Activated CD8-positive, alpha-beta memory T cell treated with anti-CD3 and anti-CD28 coated beads, Interleukin-2, amount 50 U/mL, for 1 hour (primary cell): ENCODE data around the gene TNIK.

Experiments
- DNase-seq: peaks from one replicate; pipeline ENCODE4 v3.0.0-alpha.2; 2020; ENCODE audit errors: extremely low read depth

TNIK gene

DNA sequence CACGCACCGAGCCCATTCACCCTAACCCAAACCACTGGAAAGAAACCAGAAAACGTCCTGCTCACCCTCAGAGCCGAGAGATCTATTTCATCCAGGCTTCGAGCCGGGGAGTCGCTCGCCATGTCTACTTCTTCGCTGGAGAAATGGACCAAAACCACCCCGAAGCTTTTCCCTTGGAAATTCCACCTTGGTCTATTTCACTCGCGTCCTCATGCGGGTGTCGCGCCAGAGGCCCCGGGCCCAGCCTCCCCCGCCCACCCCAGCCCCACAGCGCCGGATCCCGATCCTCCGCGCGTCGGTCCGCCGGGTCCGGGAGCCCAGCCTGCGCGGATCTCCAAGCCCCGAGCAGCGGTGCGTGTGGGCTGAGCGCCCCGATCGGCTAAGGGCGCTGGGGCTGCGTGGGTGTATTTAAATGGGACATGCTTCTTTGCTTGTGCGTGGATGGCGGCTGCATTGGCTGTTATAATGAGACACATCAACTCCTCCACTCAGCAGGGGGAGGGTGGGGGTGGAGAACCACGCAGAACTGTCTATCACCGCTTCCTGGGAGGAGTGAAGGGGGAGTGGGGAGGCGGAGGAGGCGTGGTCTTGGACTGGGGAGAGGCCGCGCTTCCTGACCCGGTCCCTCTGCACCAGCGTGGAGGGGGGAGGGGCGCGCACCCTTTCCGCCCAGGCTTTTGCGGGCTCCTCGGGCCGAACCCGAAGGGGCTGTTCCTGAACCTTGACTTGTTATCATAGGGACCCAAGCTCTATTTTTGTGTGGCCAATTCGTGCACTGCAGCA, at the start of gene TNIK:
TSS of gene TNIK (minus strand) at position 464 of the 783 bp plus-strand sequence. CDS start at position 122, 342 bp downstream.
- DNase-seq = peak; percentile 93

DNA sequence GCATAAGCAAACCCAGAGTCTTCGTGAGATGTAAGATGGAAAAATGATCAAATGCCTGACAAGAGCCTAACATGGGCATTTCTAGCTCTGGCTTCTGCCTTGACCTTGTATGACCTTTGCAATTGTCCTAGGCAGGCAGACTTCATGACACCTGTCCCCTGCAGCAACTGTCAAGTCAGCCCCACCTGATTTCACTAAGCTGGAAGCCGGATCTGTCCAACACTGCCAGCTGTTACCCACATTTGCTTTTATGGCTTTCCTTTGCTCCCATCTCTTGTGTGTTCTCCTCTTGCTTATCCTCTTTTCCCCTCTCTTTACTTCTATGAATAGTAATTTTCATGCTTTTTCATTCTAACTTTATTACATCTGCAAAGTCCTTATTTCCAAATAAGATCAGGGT, 48.5 kb upstream of the TNIK start:
- no peak for DNase-seq

DNA sequence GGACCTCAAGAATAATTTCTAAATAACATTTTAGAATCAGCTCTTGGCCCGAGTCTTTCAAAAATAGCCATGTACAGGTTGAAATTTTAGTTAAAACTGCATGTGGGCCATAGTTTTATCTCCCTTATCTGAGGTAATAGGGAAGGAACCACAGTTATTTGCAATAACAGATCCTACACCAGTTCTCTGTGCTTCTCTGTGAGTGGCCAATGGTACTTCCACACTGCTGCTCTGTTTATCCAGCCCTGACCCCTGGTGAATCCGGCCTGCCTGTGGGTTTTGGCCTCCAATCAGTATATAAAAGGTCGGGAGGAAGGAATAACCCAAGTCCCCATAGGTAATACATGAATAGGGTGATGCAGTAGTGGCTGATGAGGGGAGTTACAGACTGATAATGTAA, 48.0 kb upstream of the TNIK start:
- no peak for DNase-seq

DNA sequence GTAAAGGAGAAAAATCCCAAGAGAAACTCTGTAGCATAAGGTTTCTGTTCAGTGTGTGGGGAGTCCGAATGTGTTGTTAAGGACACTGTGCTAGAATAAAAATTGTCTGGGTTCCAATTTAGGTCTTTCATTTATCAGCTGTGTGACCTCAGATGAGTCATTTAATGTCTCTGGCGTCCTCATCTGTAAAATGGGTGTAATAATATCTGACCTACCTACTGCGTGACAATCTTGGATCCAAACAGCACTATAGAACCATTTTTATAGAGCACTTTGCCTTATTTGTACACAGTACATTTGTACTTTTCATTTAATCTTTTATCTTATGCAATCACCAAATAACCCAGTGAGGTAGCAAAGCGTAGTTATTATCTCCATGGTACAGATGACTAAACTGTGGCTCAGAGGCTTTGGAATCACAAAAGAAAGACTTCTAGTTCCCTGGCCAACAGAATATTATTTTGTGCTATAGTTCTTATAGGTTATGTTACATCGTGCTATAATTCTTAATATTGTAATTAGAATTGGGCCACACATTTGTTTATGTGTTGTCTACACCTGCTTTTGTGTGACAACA, 46.6 kb upstream of the TNIK start:
- DNase-seq = no peak

DNA sequence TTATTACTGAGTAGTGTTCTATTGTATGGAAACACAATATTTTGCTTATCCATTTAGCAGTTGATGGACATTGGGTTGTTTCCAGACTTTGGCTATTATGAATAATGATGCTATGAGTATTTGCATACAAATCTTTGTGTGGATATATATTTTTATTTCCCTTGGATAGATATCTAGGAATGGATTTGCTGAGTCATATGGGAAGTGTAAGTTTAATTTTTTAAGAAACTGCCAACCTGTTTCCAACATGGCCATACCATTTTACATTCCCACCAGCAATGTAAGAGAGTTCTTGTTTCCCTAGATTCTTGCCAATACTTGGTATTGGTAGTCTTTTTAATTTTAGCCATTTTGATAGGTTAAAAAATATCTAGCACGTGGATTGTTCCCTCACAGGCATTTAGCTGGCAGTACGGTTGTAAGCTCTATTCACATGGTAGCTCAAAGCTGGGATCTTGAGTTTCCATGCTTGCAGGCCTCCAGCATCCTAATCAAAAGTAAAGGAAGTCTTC, 45.7 kb upstream of the TNIK start:
- DNase-seq = no peak

DNA sequence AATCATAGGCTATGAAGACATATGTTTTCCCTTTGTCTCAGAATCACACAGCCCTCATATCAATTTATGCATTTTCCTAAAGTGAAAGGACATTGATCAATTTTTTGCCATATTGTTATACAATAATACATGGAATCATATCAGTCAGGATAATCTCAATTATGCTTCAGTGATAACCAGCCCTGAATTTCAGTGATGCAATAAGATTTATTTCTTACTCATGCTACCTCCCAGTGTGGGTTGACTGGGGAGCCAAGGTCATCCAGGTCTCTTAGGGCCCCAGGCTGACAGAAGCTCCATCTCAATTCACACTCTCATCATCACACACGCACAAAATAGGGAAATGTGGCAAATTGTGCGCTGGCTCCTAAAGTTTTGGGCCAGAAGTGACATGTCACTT, 44.2 kb upstream of the TNIK start:
- DNase-seq = no peak

DNA sequence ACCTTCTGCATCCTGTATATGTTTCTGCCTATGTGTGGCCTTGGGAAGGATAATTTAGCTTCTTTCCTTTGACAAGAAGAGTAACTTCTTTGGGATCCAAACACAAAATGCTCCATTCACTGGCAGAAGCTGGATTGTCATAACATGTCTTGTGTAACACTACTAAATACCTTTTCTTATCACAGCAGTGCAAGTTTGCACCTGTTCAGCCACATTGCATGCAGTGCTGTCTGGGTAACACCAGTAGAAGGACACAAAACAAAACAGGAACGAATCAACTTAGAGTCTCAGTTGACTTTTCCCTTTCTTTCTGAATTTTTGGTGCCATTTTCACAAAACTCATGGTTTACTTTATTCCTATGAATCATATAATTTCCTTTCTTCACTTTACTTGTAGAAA, 43.6 kb upstream of the TNIK start:
- DNase-seq = no peak

DNA sequence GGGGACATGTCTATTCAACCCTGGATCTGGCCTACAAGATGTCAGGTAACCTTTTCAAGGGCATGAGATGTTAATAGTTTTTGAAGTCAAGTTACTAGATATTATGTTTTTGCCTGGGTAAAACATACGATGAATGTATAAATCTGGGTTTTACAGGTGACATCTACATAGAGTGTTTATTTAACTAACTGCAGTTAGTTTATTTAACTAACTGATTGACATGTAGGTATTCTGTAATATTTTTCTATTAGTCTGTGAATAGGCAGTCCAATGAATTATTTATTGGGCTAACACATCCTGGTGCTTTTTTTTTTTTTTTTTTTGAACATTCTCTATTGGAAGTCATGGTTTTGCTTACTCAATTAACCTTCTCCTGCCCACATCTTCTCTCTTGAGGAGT, 38.7 kb upstream of the TNIK start:
- DNase-seq = no peak

DNA sequence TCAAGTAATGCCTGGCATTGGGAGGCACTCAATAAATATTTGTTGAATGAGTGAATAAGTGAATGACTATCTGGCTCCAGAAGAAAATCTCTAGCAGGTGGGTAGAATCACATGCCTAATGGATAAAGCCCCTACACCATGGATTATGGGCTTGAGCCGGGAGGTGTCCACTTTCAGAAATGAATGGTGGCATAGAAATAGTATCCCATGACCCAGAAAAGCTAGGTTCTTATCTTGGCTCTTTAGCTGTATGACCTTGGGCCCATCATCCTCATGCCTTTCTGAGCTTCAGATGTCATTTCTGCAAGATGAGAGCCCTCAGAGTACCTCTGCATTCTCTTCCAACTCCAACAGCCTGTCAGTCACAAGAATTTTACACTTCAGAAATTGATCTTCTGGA, 37.3 kb upstream of the TNIK start:
- DNase-seq = no peak

GRCh38 chr3:171495413-171495812, 35.2 kb upstream of the TNIK start:
- DNase-seq = no peak

DNA sequence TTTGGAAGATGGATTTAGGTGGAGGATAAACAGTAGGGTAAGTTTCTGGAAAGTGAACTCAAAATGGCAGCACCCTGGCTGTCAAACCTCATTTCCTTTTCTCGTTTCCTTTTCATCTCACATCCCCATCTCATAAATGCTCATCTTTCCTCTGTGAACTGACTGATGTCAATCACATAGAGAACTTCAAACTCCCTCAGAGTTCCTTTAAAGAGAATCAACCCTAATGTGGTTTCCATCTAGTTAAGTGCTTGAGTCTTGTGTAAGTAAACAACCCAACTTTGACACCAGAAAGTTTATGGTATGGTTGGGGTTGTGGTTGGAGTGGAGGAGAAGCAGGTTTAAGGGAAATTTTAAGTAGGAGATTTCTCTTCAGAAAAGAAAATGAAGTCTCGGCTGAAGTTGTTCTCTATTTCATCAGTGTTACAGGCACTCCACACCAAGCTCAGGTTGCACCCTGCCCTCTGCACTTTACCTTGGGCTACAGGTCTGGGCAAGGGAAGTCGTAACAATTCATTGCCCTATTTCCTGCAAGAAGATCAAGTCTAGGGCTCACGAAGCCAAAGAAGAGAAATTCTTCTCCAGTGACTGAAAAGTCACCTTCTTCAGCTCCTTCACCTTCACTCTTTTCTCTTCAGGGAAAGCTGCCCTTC, 34.4 kb upstream of the TNIK start:
- DNase-seq = no peak

DNA sequence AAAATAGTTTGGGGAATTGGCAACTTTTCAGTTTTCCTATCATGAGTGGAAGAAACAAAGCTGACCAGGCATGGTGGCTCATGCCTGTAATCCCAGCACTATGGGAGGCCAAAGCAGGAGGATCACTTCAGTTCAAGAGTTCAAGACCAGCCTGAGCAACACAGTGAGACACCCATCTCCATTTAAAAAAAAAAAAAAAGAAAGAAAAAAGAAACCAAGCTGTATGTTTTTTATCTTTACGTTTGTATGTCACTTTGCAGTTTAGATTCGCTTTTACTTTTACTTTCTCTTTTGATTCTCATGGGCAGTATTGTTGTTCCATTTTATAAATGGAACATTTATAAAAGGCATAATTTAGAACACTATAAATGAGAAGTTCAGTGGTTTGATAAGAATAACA, 31.2 kb upstream of the TNIK start:
- DNase-seq = no peak

GRCh38 chr3:171490901-171491300, 30.7 kb upstream of the TNIK start:
- no peak for DNase-seq

DNA sequence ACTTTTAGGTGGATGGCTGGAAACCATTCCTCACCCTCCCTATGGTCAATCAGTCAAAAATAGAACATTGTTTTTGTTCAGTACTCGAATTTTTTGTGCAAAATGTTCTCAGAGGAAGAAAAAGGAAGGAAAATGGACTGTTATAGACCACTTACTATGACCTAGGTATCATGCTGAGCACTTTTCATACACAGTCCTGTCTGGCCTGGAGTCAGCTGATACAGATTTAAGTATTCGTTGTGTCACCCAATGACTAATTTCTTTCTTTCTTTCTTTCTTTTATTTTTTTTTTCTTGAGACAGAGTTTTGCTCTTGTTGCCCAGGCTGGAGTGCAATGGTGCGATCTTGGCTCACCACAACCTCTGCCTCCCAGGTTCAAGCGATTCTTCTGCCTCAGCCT, 29.1 kb upstream of the TNIK start:
- DNase-seq = no peak

DNA sequence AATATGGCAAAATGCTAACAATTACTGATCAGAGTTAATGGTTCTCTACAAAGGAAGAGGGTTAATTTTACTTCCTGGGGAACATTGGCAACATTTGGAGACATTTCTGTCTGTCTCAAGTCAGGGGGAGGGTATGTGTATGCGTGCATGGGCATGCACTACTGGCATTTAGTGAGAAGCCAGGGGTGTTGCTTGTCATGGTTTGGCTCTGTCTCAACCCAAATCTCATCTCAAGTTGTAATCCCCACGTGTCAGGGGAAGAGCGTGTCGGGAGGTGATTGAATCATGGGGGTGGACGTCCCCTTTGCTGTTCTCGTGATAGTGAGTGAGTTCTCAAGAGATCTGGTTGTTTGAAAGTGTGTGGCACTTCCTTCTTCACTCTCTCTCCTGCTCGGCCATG, 28.3 kb upstream of the TNIK start:
- DNase-seq = no peak

- no peak for DNase-seq
Measured at GRCh38 chr3:171487382-171487781, 27.2 kb upstream of the TNIK start.

DNA sequence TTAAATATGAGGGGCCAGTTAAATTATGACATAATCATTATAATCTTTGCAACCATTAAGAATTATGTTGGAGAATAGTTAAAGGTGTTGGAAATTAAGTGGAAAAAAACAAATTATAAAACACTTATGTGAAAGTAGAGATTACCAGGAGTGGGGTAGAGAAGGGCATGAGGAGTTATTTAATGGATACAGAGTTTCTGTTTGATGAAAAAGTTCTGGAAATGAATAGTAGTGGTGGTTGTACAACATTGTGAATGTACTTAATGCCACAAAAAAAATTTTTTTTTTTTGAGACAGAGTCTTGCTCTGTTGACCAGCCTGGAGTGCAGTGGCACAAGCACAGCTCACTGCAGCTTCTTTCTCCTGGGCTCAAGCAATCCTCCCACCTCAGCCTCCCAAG, 25.1 kb upstream of the TNIK start:
- no peak for DNase-seq

GRCh38 chr3:171481011-171481410, 20.8 kb upstream of the TNIK start:
- no peak for DNase-seq

DNA sequence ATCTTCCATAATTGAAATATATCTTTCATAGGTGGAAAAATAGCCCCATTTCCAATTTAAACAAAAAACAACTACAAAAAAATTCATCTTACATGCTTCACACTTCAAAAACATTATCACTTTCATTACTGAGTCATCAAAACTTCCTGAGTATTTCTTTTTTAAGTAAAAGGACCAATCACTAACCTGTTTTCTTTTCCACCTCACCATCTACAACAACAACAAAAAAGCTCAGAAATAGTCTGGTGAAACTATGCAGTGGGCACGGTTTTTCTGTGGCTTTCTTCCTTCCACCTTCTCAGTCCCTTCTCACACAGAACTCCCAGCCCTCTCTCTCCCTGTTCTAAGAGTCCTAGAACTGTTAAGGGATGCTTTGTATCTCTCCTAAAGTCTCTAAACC, 20.3 kb upstream of the TNIK start:
- DNase-seq = no peak

DNA sequence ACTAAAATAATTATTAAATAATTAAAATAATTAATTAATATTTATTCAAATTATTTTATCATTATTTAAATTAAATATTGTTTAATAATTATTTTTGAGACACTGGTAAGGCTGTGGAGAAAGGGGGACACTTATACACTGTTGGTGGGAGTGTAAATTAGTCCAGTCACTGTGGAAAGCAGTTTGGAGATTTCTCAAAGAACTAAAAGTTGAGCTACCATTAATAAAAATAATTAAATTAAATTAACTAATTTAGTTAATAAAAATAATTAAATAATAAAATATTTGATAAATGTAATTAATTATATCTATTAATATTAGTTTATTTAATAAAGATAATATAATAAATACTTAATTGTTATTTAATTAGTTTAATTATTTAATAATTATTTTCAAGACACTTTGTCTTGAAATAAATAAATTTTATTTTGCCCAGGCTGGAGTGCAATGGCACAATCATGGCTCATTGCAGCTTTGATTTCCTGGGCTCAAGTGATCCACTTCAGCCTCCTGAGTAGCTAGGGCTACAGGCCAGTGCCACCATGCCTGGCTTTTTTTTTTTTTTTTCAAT, 16.4 kb upstream of the TNIK start:
- no peak for DNase-seq

DNA sequence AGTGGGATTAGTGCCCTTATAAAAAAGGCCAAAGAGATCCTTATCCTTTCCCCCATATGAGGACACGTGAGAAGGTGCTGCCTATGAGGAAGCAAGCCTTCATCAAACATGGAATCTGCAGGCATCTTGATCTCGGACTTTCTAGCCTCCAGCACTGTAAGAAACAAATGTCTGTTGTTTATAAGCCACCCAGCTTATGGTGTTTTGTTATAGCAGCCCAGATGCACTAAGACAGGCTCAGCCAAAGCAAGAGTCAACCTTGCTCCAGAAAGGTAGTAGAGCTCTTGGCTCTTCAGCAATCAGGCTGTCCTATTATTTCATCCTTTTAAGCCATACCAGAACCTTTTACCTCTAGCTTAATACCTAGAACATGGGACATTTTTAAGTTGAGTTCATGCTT, 12.3 kb upstream of the TNIK start:
- no peak for DNase-seq

DNA sequence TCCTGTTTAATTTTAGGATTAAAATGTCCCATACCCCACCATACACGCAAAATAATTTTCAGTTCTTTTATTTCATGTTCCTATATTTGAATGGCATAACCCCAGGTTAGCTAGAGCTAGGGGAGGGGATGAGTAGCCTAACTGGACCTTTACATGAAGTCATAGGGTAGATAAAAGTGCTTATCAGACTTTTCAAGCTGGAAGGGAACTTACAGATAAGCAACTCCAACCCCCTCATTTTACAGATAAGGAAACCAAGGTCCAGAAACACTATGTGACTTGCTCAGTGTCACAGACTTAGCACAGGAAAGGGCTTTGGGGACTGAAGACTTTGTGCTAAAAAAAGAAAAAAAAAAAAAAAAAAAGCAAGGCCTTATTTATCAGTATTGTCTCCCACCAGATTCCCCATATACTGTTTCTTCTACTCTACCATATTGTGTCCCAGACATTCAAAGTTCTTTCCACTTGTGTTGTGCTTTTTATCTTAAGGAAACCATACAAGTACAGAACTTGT, 10.6 kb upstream of the TNIK start:
- no peak for DNase-seq

GRCh38 chr3:171469376-171469775, 9.2 kb upstream of the TNIK start:
- no peak for DNase-seq
